MM.1S (cell line): ENCODE measurements around the gene HOXC11.

Experiments
- DNase-seq: peaks from one replicate; pipeline ENCODE4 v3.0.0-alpha.2; 2015
- H2AFZ ChIP-seq: fragments of 300-600 bp; sonication (generic); 2 replicates; pipeline ENCODE4 v1.6.0; 2016; ENCODE audit warnings: antibody characterized with exemption, low read length
- H3F3A ChIP-seq: fragments of 300-600 bp; sonication (generic); 2 replicates; pipeline ENCODE4 v1.6.1; 2016; ENCODE audit warnings: mild to moderate bottlenecking, antibody characterized with exemption, low read length, moderate library complexity, mixed read lengths; ENCODE audit not compliant: insufficient read depth
- H3K27ac ChIP-seq: fragments of 300-600 bp; sonication (generic); 2 replicates; pipeline ENCODE4 v1.5.1; 2016; ENCODE audit warnings: mild to moderate bottlenecking, low read length
- H3K27me3 ChIP-seq: fragments of 300-600 bp; sonication (generic); replicated peaks from 2 replicates; pipeline ENCODE4 v1.6.0; 2016; ENCODE audit warnings: low read length; ENCODE audit not compliant: insufficient read depth
- H3K36me3 ChIP-seq: fragments of 300-600 bp; sonication (generic); replicated peaks from 2 replicates; pipeline ENCODE4 v1.6.1; 2016; ENCODE audit warnings: mild to moderate bottlenecking, low read length, mixed read lengths; ENCODE audit not compliant: insufficient read depth
- H3K4me1 ChIP-seq: fragments of 300-600 bp; sonication (generic); 2 replicates; pipeline ENCODE4 v1.6.1; 2016; ENCODE audit warnings: low read length, mixed read lengths
- H3K4me2 ChIP-seq: fragments of 300-600 bp; sonication (generic); 2 replicates; pipeline ENCODE4 v1.6.0; 2016; ENCODE audit warnings: low read depth, low read length
- H3K4me3 ChIP-seq: fragments of 300-600 bp; sonication (generic); 2 replicates; pipeline ENCODE4 v1.5.1; 2016; ENCODE audit warnings: low read length, mixed read lengths
- H3K79me2 ChIP-seq: fragments of 300-600 bp; sonication (generic); 2 replicates; pipeline ENCODE4 v1.6.1; 2016; ENCODE audit warnings: mixed run types, low read length, mixed read lengths
- H3K9ac ChIP-seq: fragments of 300-600 bp; sonication (generic); 2 replicates; pipeline ENCODE4 v1.6.1; 2016; ENCODE audit warnings: low read length, mixed read lengths
- H3K9me2 ChIP-seq: fragments of 300-600 bp; sonication (generic); replicated peaks from 2 replicates; pipeline ENCODE4 v1.6.1; 2016; ENCODE audit warnings: mild to moderate bottlenecking, low read length, mixed read lengths; ENCODE audit not compliant: insufficient read depth
- H3K9me3 ChIP-seq: fragments of 300-600 bp; sonication (generic); replicated peaks from 2 replicates; pipeline ENCODE4 v1.6.1; 2016; ENCODE audit warnings: mild to moderate bottlenecking, low read length, mixed read lengths; ENCODE audit not compliant: insufficient read depth
- H4K20me1 ChIP-seq: fragments of 300-600 bp; sonication (generic); 2 replicates; pipeline ENCODE4 v1.6.1; 2016; ENCODE audit warnings: mild to moderate bottlenecking, low read length, moderate library complexity, mixed read lengths; ENCODE audit not compliant: insufficient read depth
- EZH2 ChIP-seq: fragments of 300-600 bp; sonication (generic); optimal IDR thresholded peaks from 2 replicates; pipeline ENCODE3; 2017; ENCODE audit warnings: low read depth, mild to moderate bottlenecking, antibody characterized with exemption, low read length, mixed read lengths
- EZH2phosphoT487 ChIP-seq: fragments of 300-600 bp; sonication (generic); IDR thresholded peaks from 2 replicates; pipeline ENCODE4 v1.6.1; 2018; ENCODE audit warnings: antibody characterized with exemption, low read length
- TF ChIP-seq, protein P1 (sequence below): fragments of 300-600 bp; sonication (generic); IDR thresholded peaks from 2 replicates; pipeline ENCODE4 v1.5.1; 2016; ENCODE audit warnings: antibody characterized with exemption, low read length, mixed read lengths

Gene HOXC11

GRCh38 chr12:53951577-53952334 lies 21.2 kb upstream of the HOXC11 start:
- no peak overlapping the region for H2AFZ ChIP-seq
- no peak overlapping the region for H3K27ac ChIP-seq
- DNase-seq: no peak
- H3F3A ChIP-seq: no peaks in the 10 kb centered on the region
- H3K4me2 ChIP-seq: no peak overlapping the region
- TF ChIP-seq EZH2phosphoT487 (0 out of 2 replicates have a peak, but pooled peaks have one; percentile 79), EZH2 (no peak)
- TF ChIP-seq, protein P1, sequence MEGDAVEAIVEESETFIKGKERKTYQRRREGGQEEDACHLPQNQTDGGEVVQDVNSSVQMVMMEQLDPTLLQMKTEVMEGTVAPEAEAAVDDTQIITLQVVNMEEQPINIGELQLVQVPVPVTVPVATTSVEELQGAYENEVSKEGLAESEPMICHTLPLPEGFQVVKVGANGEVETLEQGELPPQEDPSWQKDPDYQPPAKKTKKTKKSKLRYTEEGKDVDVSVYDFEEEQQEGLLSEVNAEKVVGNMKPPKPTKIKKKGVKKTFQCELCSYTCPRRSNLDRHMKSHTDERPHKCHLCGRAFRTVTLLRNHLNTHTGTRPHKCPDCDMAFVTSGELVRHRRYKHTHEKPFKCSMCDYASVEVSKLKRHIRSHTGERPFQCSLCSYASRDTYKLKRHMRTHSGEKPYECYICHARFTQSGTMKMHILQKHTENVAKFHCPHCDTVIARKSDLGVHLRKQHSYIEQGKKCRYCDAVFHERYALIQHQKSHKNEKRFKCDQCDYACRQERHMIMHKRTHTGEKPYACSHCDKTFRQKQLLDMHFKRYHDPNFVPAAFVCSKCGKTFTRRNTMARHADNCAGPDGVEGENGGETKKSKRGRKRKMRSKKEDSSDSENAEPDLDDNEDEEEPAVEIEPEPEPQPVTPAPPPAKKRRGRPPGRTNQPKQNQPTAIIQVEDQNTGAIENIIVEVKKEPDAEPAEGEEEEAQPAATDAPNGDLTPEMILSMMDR: no peak
- H3K27me3 ChIP-seq: peaks cover 99% of the 10 kb centered on the region
- no peak overlapping the region for H3K4me3 ChIP-seq
- 0 out of 2 replicates have a peak, but pooled peaks cover 1% of the 10 kb centered on the region for H3K4me1 ChIP-seq
- H3K9me2 ChIP-seq: no peaks in the 10 kb centered on the region
- no peaks in the 10 kb centered on the region for H3K36me3 ChIP-seq
- H3K9me3 ChIP-seq: no peaks in the 10 kb centered on the region
- no peak overlapping the region for H3K9ac ChIP-seq
- H3K79me2 ChIP-seq: no peaks in the 10 kb centered on the region
- no peaks in the 10 kb centered on the region for H4K20me1 ChIP-seq

GRCh38 chr12:53952335-53952694 lies 20.6 kb upstream of the HOXC11 start:
- no peak for TF ChIP-seq EZH2
- no peak for TF ChIP-seq EZH2phosphoT487
- TF ChIP-seq, protein P1: no peak
- Histone ChIP-seq H3K27me3 (peaks cover 99% of the 10 kb centered on the region), H4K20me1 (no peaks in the 10 kb centered on the region), H2AFZ (no peak overlapping the region), H3K4me2 (no peak overlapping the region), H3K4me1 (0 out of 2 replicates have a peak, but pooled peaks cover 5% of the 10 kb centered on the region), H3K27ac (no peak overlapping the region), H3F3A (no peaks in the 10 kb centered on the region), H3K79me2 (no peaks in the 10 kb centered on the region), H3K9me2 (no peaks in the 10 kb centered on the region), H3K9ac (no peak overlapping the region), H3K36me3 (no peaks in the 10 kb centered on the region), H3K4me3 (no peak overlapping the region), H3K9me3 (no peaks in the 10 kb centered on the region)
- DNase-seq: no peak

DNA sequence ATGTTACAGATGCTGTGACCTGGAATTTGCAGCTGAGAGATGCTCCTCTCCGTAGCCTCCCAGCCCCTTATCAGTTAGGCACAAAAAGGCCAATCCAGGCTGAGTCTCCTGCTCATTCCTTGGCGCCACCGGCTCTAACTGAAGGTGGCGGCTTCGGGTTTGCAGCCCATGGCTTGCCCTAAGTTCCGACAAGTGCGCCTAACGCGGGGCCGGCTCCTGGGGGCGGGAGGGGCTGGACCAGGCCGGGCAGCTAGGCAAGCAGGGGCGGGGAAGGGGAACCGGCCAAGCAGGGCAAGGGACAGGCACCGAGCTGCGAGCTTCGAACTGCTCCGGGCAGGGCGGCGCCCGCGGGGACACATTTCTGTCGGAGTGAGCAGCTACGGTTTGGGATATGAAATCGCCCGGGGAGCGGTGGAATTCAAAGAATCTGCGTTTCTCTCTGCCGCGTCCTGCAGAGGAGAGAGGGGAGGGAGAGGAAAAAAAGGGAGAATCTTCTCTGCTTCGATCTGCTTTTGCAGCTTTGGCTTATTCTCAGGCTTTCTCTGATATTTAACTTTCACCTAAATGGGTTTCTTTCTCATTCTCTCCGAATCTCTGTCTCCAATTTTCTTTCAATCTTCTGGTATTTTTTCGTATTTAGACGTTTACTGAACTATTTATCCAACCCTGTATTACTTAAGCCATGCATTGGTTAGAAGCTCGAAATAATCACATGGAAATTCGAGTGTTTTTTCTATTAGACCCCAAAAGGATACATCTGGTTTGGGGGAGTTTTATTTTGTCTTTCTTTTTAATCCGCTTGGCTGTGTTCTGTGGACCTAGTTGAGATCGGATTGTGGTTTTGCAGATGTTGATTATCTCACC lies 19.8 kb upstream of the HOXC11 start:
- Histone ChIP-seq H3K4me3 (no peak overlapping the region), H3K9me3 (no peaks in the 10 kb centered on the region), H2AFZ (no peak overlapping the region), H3K79me2 (no peaks in the 10 kb centered on the region), H3K9ac (no peak overlapping the region), H3K9me2 (no peaks in the 10 kb centered on the region), H3F3A (no peaks in the 10 kb centered on the region), H3K4me1 (0 out of 2 replicates have a peak, but pooled peaks cover 5% of the 10 kb centered on the region), H3K36me3 (no peaks in the 10 kb centered on the region), H3K4me2 (no peak overlapping the region), H4K20me1 (no peaks in the 10 kb centered on the region), H3K27ac (no peak overlapping the region), H3K27me3 (peaks cover 99% of the 10 kb centered on the region)
- TF ChIP-seq EZH2 (no peak), EZH2phosphoT487 (0 out of 2 replicates have a peak, but pooled peaks have one; percentile 29)
- TF ChIP-seq, protein P1: no peak
- DNase-seq: no peak
